ENCODE results near the gene MTCH1.

Gene MTCH1

DNA sequence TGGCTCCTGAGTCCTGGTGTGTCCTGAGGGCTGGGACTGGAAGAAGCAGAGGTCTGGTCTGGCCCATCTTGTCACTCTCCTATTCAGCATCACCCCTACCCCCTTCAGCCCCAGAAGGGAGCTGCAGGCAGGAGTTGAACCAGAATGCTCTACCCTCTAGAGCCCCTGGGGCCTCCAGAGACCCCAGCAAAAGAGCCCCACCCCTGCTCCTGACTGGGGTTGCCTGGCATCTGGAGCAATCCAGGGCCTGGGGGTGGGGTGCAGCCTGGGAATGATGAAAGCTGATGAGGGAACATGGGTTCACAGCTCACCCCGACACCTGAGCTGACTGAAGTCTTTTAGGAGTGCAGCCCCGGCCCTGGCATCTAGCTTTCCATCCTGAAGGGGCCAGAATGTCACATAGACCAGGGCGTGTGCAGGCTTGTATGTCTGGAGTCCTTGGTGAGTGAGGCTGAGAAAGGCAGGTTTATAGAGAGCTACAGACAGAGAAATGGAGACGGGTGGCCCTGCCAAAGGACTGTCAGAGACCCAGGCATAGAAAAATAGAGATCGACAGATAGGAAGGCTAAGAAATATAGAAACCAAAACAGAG, 31.7 kb upstream of the MTCH1 start:
- DNase-seq (ENCODE audit: low read depth in 2 of 2): no peak

DNA sequence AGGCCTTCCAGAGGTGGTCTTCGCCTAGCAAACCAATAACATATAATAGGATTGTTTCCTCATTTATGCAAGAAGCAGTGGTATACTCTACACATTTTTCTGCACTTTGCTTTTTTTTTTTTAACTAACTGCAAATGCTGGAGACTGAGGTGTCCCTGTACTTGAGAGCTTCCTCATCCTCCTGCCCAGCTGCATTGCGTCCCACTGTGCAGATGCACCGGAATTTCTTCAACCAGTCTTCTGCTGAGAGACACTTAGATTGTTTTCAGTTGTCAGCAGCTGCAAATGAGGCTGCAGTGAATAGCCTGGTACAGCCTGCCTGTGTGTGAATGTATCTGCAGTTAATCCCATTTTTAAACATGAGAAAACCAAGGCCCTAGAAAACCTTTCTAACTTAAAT, 31.0 kb upstream of the MTCH1 start:
- DNase-seq (ENCODE audit: low read depth in 2 of 2): no peak

DNA sequence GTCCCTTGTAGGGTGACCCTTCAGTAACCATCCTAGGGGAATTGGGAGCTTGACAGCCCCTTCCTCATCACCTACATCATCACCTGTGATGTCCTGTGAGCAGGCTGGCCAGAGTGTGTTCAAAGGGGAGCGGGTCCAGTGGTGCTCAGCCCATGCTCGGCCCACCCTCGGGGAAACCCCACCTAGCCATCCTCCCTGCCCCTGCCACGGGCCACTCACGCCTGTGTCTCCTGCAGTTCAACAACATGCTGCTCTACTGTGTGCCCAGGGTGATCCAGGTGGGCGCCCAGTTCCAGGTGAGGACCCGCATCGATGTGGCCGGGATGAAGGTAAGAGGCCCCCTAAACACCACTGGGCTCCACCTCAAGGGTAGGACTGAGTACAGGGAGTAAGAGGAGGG, 29.5 kb upstream of the MTCH1 start:
- DNase-seq (ENCODE audit: low read depth in 2 of 2): no peak

DNA sequence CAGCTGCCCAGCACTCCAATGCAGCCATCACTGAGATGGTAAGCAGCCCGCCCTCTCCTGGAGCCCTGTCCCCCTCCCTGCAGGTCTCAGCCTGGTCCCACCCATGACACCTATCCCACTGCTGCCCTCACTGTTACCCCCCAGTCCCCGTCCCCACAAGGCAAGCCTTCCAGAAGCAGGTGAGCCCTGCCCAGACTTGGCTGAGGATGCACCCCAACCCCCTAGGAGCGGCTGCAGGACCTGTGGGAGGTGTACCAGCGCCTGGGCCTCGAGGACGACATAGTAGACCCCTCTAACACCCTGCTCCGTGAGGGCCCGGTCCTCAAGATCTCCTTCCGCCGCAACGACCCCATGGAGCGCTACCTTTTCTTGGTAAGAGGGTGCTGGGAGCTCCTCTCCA, 28.7 kb upstream of the MTCH1 start:
- DNase-seq (ENCODE audit: low read depth in 2 of 2): no peak

DNA sequence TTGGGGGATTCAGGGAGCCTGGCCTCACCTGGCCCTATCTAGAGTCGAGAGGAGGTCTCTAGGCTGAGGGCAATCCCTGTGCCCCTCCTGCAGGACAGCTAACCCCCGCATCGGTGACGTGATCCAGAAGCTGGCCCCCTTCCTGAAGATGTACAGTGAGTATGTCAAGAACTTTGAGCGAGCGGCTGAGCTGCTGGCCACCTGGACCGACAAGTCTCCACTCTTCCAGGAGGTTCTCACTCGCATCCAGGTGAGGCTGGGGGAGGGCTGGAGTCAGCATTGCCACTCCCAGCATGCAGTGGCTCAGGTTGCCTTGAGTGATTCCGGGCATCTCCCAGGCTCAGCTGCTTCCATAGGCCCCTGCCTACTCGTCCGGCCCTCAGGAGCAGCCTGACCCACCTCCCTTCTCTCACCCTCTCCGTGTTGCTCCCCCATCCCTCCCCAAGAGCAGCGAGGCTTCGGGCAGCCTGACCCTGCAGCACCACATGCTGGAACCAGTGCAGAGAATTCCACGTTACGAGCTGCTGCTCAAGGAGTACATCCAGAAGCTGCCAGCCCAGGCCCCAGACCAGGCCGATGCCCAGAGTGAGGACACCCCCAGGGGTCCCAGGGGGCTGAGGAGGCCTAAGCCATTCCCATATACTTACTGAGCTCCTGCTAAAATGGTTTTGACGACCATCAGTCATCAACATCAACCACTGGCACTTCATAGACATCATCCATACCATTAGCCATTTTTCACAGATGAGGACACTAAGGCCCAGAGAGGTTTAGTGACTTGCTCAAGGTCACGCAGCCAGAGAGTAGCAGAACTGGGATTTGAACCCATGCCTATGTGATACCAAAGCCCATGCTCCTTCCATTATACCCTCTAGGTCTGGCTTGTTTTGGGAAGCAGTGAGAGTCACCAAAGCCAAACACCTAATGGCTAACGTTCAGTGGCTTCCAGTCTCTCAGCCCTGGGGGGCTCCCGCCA, 27.8 kb upstream of the MTCH1 start:
- no peak for DNase-seq (ENCODE audit: low read depth in 2 of 2)

DNA sequence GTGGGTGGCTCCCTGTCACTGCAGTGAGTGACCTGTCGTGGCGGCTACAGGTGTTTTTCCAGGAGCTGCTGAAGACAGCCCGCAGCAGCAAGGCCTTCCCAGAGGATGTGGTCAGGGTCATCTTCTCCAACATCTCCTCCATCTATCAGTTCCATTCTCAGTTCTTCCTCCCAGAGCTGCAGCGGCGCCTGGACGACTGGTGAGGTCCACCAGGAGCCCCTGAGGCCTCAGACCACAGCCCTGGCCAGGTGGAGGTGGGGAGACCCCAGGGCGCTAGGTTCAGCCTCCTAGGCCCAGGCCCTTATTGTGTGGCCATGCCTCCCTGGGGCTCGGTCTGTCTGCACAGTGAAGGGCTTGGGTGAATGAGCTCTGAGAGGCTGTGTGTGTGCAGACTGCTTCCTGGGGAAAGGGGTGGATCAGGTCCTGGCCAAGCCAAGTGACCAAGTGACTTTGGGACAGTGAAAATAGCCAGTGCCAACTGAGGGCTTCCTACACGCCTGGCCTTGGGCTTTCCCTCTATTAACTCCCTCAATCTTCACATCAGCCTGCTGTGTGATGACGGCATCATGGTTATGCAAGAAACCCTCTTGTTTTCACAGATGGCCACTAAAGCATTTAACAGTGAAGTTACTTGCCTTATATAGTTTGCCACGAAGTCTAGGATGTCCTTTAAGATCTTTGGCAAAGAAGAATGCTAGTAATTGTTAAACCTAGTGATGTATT, 25.8 kb upstream of the MTCH1 start:
- no peak for DNase-seq (ENCODE audit: low read depth in 2 of 2)

DNA sequence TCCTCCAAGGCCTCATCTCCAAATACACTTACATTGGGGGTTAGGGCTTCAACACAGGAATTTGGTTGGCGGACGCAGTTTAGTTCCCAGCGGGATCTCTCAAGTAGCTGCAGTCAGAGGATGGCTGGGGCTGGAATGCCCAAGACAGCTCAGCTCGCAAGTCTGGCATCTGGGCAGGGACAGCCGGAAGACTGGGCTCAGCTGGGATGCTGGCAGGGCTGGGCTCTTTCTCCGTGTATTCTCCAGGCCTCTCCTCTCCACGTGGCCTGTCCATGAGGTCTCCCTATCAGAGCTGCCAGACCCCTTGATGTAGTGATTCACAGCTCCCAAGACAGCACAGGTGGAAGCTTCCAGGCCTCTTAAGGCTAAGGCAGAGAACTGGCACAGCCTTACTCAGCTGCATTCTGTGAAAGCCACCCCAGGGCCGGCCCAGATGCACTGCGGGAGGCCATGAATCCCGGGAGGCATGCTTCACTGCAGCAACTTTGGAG, 24.5 kb upstream of the MTCH1 start:
- DNase-seq (ENCODE audit: low read depth in 2 of 2): no peak

DNA sequence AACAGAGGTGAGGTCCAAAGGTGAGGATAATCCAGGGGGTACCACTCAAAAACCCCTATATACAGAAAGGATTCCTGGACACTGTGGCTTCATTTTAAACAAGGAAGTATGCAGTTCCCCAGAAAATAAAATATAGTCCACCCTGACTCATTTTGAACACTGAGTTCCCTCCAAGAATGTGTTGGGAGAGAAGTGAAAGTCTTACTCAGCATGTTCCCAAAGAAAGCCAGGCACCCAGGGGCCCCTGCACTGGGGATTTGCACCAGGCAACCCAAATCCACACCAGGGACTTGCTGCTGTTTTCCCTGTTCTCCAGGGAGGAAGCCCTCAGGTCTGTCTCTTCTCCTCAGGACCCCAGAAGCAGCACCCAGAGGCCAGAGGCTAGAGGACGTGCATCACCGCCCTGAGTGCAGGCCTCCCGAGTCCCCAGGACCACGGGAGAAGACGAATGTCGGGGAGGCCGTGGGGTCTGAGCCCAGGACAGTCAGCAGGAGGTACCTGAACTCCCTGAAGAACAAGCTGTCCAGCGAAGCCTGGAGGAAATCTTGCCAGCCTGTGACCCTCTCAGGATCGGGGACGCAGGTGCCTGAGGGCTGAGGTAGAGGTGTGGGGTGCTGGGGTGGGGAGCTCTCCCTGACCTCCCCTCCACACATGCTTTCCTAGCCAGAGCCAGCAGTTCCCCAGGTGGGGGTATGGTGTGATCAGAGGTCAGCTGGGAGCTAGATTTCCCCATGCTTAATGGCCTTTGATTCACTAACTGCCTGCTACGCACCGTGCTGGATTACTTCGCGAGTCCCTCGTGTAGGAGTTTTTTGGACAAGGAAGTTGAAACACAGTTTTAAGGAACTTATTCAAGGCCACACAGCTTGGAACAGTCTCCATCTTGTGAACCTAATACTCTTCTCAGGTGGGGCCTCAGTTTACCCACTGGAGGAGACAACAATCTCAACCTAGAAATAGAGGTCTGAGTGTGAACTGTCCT, 22.8 kb upstream of the MTCH1 start:
- no peak for DNase-seq (ENCODE audit: low read depth in 2 of 2)

DNA sequence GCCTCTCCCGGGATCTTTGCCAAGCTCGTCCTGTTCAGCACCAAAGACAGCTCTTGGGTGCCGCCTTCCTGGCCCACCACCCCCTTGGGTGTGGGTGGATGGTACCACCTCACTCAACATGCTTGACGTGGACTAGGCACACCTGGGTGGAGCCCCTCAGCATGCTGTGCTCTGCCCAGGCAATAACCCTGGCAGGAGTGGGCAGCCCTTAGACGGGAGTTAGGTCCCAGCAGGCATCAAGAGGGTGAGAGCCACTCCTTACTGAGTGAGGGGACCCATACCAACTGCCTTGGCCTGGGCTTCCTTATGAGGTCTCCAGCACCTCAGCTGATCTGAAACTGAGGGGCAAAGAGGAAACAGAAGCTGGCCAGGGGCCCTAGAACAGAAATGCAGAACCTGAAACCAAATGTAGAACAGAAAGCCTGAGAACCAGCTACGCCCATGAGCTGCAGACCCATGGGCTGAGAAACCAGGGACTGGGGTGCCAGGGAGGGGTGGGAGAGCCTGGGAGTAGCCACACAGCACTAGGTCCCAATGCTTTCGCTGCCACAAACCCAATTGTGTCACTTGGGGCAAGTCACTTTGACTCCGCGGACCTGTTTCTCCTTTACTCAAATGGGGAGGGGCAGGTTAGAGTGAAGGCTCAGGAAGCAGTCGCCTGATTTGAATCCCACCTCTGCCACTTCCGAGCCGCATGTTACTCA, 21.5 kb upstream of the MTCH1 start:
- DNase-seq (ENCODE audit: low read depth in 2 of 2): no peak

DNA sequence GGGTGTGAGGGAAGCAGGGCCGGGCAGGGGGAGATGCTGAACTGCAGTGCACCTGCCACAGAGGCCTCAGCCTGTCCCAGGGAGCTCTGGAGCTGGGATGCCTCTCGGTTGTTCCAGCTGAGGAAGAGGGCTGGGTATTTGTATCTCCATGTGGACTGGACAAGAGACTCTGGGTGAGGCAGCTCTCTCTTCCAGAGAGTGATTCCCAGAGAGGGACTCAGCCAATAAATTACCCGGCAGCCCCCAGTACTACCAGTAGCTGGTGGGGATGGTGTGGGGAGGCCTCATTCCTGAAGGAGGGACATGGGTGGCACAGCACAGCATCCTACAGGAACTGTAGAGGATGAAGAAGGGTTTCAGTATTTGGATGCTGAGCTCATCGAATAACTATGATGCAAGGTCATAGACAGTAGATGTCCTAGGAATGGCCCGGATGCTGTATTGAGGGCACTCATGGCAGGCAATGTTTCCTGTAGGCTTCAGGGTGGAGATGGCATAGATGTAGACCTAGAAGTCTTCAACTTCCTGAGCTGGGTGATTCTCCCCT, 20.9 kb upstream of the MTCH1 start:
- DNase-seq (ENCODE audit: low read depth in 2 of 2): no peak

DNA sequence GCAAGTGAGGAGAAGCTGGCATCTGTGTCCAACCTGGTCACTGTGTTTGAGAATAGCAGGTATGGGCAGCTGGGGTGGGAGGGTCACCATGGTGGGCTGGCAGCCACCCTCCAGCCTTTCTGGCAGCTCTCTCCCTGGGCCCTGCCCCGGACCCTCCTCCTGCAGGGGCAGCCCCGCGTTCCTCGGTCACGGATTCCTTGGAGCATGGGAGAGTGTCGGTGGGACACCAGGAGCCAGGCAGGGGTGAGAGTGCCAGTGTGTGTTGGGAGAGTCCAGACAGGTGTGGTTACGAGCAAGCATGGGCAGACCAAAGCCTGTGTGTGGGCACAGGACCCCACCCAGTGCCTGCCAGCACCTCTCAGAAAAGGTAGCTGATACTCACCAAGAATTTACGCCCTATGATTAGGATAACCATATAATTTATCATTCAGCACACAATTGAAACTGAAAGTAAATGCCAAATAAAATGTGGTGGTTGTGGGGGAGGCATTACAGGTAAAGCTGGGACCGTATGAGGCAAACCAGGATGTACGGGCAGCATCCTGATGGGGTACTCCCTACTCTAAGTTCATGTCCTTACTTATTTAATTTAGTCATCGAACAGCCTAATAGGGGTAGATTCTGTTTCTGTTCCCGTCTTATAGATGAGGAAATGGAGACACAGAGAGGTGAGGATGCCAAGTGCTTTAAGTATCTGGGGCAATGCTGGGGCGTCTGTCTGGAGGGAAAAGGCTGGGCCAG, 20.0 kb upstream of the MTCH1 start:
- no peak for DNase-seq (ENCODE audit: low read depth in 2 of 2)

DNA sequence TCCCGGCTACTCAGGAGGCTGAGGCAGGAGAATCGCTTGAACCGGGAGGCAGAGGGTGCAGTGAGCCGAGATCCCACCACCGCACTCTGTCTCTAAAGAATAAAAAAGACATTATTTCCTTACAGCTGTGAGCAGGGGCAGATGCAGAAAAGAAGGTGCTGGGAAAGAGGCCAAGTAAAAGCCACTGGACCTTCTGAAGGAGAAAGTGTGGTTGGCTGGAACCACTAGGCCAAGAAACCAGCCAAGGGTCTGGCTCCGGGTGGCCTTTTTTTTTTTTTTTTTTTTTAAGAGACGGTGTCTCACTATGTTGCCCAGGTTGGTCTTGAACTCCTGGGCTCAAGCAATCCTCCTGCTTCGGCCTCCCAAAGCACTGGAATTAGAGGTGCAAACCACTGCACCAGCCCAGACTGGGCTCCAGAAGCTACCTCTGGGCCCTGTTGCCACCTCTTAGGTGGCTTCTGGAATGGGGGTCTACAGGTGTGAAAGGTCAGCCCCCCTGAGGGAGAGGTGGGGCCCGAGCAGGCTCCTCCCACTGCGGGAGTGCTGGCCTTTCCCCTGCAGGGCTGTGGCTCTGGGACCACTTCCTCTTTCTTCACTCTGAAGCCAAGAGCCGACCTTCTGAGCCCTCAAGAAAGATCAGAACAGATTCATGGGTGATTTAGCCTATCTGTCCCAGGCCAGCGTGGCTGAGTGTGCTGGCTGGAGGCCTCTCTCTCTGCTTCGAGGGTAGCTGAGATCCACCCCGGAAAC, 19.2 kb upstream of the MTCH1 start, which contains the start of gene FGD2:
Gene FGD2 (plus strand): TSS at position 595 of the 750 bp plus-strand sequence. CDS start 163 bp downstream, outside the sequence.
- no peak for DNase-seq (ENCODE audit: low read depth in 2 of 2)

DNA sequence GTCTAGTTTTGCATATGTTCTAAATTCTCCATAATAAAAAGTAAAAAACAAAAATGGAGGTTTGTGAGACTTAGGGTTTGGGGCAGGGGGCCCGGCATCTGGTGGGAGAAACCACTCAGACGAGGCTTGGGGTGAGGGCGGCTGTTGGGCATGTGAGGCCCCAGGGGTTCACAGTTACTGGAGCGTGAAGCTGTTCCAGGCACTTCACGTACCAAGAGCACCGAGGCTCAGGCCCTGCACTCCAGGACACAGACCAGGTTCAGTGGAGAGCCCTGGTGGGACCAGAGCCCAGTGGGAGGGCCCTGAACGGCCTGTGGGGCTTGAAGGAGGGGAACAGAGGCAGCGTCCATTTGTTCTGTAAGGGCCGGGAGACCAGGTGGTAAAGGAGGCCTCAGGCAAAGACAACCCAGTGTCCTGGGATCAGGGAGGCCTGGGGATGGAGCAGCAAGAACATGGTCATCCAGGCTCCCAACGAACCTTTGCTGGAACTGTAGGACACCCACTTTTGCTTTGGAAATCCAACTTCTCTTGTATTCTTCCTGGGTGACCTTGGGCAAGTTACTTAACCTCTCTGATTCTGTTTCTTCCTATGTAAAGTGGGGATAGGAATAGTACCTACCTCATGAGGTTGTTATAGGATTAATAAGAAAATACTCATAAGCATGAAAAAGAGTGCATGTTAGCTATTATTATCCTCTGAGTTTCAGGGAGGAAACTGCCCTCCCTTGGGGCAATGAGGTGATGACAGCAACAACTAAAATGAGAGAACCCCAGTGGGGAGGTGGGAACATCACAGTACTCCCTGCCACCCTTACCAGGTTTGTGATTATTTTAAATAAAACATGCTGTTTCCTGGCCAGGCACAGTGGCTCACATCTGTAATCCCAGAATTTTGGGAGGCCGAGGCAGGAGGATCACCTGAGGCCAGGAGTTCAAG, 18.3 kb upstream of the MTCH1 start:
- no peak for DNase-seq (ENCODE audit: low read depth in 2 of 2)

DNA sequence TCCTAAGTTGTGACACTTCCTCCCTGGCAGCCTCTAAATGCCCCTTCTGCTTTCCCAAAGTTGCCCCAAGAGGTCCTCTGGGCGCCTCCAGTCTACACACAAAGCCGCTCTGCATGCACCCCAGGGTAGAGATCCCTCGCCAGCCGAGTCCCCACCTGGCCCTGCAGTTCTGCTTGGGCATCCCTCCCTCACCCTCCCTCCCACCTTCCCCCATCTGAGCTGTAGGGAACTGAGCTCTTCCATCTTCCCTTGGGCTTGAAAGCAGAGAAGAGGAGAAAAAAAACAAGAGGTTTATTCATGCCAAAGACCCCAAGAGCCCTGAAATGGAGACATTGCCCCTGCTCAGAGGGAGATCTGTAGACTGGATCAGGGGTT, 13.7 kb upstream of the MTCH1 start:
- no peak for DNase-seq (ENCODE audit: low read depth in 2 of 2)

DNA sequence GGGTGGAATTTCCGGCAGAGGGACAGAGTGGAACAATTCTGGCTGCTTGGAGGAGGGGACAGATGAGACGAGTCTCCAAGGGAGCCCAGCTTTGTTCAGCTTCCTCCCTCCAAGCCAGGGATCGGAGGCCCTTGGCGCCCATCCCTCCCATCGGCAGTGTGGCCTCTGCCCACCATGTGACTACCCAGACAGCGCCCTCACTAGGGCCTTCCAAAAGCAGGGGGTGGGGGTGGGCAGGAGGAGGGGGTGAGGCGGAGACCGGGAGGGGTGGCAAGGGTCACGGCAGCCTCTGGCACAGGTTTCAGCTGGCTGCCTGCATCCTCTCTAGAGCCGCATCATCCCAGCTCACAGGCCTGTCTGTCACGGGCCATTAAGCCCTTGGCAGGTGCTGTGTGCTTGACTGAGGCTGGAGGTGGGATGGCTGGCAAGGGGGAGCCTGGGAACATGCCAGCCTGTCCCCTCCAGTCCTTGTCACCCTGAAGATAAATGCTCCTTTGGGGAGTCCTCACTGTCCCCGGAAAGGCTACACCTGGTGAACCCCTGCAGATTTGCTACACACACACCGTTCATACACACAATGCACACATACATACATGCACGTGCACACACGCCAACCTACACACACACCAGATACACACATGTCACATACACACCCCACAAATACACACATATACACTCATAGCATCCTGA, 13.2 kb upstream of the MTCH1 start:
- DNase-seq (ENCODE audit: low read depth in 2 of 2): no peak

DNA sequence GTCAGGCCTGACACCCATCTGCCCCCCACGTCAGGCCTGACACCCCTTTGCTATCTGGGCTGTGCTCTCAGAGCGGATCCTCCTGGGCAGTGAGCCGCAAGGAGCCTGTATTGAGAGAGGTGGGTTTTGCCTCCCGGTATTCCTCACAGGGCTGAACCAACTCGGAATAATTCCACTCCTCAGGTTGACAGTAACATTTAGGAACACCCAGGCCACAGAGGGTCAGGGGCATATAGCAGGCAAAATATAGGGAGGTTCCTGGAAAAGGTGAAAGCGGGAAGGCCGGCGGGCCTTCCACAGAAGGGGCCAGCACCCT, 12.7 kb upstream of the MTCH1 start:
- no peak for DNase-seq (ENCODE audit: low read depth in 2 of 2)

Measured in activated CD4-positive, alpha-beta T cell treated with anti-CD3 and anti-CD28 coated beads for 24 hours (primary cell).